GM19463 (cell line): ENCODE results near the gene TUBB8B.
A peak's percentile ranks its signal among the peaks of the same experiment; 100 is the strongest.
"Not testable (repeated sequence)": the region's sequence is repeated elsewhere in the genome, so short reads cannot be mapped to it uniquely, and the experiment has no call there.

Experiments
- ATAC-seq: cut with Tn5 transposase; IDR thresholded peaks from one replicate; pipeline ENCODE4 v1.9.1; 2021; ENCODE audit warnings: mild to moderate bottlenecking, moderate library complexity; ENCODE audit not compliant: unreplicated experiment

The TUBB8B gene

GRCh38 chr18:49176-49665, at the start of gene TUBB8B:
TUBB8B (minus strand) TSS chr18:49615; CDS start chr18:49557, 58 bp downstream.
- ATAC-seq, result not testable (repeated sequence)

DNA sequence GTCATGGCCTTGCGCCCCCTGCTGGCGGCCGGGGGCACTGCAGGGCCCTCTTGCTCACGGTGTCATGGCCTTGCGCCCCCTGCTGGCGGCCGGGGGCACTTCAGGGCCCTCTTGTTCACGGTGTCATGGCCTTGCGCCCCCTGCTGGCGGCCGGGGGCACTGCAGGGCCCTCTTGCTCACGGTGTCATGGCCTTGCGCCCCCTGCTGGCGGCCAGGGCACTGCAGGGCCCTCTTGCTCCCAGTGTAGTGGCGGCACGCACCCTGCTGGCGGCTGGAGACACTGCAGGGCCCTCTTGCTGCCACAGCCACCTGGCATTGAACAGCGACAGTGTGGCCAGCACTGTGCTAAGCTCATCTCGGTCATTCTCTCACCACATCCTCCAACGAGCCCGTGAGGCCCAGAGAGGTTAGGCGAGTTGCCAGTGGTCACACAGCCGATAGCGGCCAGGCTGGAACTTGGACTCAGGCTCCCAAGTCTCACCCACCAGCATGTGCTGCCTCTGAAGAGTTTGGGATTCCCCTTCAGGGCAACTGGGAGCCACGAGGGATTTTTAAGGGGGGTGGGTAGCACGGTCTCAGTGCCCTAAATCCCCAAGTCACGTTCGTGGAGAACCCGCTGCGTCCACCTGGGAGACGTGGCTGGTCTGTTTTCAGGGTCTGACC, 48.0 kb upstream of the TUBB8B start:
- ATAC-seq, result peak; percentile 99

DNA sequence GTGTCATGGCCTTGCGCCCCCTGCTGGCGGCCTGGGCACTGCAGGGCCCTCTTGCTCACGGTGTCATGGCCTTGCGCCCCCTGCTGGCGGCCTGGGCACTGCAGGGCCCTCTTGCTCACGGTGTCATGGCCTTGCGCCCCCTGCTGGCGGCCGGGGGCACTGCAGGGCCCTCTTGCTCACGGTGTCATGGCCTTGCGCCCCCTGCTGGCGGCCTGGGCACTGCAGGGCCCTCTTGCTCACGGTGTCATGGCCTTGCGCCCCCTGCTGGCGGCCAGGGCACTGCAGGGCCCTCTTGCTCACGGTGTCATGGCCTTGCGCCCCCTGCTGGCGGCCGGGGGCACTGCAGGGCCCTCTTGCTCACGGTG, 47.3 kb upstream of the TUBB8B start:
- ATAC-seq, result not testable (repeated sequence)

GRCh38 chr18:96101-96766, 46.8 kb upstream of the TUBB8B start:
- ATAC-seq, result not testable (repeated sequence)

DNA sequence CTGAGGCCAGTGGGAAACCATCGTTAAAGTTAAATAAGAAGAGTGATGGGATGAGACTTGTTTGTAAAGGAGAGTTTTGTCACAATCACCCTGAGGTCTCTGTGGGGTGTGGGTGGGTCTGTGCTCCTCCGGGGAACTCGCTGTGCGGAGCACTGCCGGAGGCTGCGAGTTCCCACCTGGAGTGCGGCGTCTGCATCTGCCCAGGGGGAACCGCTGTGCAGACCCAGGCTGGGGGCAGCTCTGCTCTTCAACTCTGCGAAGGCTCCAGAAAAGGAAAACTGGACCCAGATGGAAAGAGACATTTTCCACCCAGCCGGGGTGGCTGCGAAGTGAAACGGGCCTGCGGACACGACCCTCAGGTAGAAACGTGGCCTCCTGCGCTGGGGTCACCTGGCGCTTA, 46.2 kb upstream of the TUBB8B start:
- ATAC-seq, result not testable (repeated sequence)

GRCh38 chr18:93897-94408, 44.5 kb upstream of the TUBB8B start:
- not testable (repeated sequence) for ATAC-seq

DNA sequence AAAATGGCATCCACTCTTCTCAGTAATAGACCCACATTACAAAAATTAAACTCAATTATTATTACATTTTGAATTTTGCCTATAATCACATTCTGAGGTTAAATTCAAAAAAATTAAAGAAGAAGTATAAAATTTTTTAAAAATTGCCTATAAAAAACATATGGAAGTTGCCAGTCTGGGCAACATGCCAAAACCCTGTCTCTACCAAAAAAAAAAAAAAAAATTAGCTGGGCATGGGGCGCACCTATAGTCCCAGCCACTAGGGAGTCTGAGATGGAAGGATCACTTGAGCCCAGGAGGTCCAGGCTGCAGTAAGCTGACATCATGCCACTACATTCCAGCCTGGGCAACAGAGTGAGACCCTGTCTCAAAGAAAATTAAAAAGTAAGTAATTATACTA, 42.1 kb upstream of the TUBB8B start:
- not testable (repeated sequence) for ATAC-seq

DNA sequence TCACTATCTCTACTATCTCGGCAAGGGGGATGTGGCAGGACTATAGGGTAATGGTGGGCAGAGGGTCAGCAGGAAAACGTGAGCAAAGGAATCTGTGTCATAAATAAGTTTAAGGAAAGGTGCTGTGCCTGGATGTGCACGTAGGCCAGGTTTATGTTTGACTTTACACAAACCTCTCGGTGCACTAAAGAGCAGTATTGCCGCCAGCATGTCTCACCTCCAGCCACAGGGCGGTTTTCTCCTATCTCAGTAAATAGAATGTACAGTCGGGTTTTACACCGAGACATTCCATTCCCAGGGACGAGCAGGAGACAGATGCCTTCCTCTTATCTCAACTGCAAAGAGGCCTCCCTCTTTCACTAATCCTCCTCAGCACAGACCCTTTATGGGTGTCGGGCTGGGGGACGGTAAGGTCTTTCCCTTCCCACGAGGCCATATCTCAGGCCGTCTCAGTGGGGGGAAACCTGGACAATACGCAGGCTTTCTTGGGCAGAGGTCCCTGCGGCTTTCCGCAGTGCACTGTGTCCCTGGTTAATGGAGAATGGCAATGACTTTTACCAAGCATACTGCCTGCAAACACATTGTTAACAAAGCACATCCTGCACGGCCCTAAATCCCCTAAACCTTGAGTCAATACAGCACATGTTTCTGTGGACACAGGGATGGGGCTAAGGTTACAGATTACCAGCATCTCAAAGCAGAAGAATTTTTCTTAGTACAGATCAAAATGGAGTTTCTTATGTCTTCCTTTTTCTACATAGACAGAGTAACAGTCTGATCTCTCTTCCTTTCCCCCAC, 41.2 kb upstream of the TUBB8B start:
- not testable (repeated sequence) for ATAC-seq

DNA sequence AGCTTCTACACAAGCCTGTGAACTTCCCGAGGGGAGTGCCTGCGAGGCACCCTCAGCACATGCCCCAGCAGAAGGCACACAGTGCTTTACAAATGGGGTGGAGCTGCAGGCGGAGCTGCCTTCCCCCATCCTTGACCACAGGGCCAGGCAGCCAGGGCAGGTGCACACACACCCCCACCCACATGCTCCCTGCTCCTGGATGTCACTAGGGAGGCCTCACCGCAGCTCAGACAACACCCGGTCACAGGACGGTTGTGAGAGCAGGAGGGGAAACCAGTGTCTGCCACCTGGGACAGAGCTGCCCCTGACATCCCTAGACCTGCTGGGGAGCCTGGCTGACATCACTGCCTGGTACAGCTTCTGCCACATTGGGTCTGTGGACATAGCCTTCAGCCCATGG, 39.7 kb upstream of the TUBB8B start:
- not testable (repeated sequence) for ATAC-seq

DNA sequence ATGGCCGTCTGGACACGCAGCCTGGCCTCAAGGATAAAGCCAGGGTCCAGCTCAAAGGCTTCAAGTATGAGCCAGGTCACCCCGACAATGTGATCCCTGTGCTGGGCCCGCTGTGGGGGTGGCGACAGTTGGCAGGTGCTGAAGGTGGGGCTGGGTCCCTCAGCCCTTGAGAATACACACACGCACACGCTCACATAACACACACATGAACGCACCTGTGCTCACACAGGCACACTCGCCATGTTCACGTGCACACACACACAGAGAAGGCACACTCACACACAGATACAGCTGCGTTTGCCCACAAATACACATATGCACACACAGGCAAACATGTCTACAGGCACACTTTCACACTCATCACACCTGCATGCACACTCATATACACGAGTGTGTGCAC, 35.4 kb upstream of the TUBB8B start:
- not testable (repeated sequence) for ATAC-seq

DNA sequence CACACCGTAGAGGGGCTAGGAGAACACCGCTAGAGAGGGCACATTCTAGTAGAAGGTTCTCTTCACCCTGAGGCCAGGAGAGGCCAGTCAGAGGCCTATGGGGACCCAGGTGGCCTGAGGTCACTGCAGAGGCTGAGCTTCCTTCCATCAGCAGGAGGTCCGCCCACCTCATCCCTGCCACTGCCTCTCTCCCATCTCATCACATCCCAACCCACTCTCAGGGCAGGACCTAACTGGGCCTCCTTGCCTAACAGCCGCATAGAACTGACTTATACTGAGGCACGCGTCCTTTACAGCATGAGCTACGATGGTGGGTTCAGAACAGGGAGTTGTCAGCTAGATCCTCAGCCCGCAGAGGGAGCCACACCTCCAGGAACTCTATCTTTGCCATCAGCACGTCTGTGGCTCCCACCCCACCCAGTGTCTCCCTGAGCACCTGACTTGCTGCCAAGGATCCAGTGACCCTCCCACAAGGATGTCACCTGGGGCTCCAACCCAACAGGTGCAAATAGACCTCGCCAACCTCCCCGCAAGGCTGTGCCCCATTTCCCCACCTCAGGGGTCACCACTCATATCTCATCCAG, 33.3 kb upstream of the TUBB8B start:
- not testable (repeated sequence) for ATAC-seq

GRCh38 chr18:80881-81280, 31.5 kb upstream of the TUBB8B start:
- not testable (repeated sequence) for ATAC-seq

- not testable (repeated sequence) for ATAC-seq
Measured at GRCh38 chr18:80202-80601, 30.8 kb upstream of the TUBB8B start.

GRCh38 chr18:75525-76160, 26.2 kb upstream of the TUBB8B start:
- ATAC-seq, result not testable (repeated sequence)

- not testable (repeated sequence) for ATAC-seq
Measured at GRCh38 chr18:73181-73777, 23.9 kb upstream of the TUBB8B start.

DNA sequence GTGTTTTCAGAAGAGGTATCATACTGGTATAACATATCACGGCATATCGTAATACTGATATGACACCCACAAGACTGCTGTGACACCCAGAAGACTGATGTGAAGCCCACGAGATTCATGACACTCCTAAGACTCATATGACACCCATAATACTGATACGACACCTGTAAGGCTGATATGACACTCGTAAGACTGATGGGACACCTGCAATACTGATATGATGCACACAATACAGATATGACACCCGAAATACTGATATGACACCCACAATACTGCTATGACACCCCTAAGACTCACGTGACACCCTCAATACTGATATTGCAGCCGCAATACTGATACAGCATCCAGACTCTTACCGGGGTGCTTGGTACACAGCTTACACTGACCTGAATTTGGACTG, 18.3 kb upstream of the TUBB8B start:
- ATAC-seq, result not testable (repeated sequence)

DNA sequence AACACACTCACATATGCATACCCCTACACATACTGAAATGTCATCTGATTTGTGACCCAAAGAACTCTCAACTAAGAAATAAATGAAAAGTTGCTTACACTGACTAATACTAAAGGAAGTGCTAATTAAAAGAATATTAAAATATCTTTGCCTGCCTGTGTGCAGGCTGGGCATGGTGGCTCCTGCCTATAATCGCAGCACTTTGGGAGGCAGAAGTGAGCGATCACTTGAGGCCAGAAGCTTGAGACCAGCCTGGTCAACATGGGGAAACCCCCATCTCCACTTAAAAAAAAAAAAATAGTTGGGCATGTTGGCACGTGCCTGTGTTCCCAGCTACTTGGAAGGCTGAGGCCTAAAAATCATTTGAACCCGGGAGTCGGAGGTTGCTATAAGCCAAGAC, 14.9 kb upstream of the TUBB8B start:
- ATAC-seq, result not testable (repeated sequence)

- ATAC-seq, result not testable (repeated sequence)
Measured at GRCh38 chr18:63656-64055, 14.2 kb upstream of the TUBB8B start.

DNA sequence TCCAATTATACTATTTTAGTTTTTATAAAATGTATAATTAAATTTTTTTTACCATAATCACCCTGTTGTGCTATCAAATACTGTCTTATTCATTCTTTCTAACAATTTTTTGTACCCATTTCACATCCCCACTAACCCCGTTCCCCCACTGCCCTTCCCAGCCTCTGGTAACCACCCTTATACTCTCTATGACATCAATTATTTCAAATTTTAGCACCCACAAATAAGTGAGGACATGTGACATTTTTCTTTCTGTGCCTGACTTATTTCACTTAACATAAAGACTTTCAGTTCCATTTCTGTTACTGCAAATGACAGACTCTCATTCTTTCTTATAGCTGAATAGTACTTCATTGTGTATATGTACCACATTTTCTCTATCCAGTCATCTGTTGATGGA, 5.0 kb upstream of the TUBB8B start:
- not testable (repeated sequence) for ATAC-seq

DNA sequence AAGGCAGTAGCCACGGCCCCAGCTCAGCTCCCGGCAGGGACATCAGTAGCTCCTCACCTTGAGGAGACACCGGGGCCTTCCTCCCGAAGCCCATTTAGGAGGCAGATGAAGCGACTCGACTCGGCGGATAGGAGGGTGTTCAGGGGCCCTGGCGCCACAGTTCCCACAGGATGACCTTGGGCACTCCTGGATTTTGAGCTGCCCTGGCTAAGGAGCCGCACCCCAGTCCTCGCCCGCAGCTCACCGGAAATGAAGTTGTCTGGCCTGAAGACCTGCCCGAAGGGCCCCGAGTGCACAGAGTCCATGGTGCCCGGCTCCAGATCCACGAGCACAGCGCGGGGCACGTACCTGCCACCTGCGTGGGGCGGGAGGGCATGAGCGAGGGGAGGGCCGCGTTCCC, 719 bp downstream of the TUBB8B start:
- ATAC-seq, result not testable (repeated sequence)
